Ishikawa (cell line): Measurements from ENCODE around the gene TCP11.

Experiments
- CEBPB ChIP-seq: IDR thresholded peaks from 2 replicates; pipeline ENCODE4 v1.6.1; 2012
- CREB1 ChIP-seq: IDR thresholded peaks from 2 replicates; pipeline ENCODE4 v1.6.1; 2012; ENCODE audit warnings: low read depth
- EGR1 ChIP-seq: IDR thresholded peaks from 2 replicates; pipeline ENCODE4 v1.6.1; 2012
- EP300 ChIP-seq: IDR thresholded peaks from 2 replicates; pipeline ENCODE4 v1.6.1; 2012; ENCODE audit warnings: borderline replicate concordance
- FOXM1 ChIP-seq: IDR thresholded peaks from 2 replicates; pipeline ENCODE4 v1.6.1; 2012; ENCODE audit warnings: low read depth, borderline replicate concordance
- NFIC ChIP-seq: IDR thresholded peaks from 2 replicates; pipeline ENCODE4 v1.6.1; 2012
- RAD21 ChIP-seq: IDR thresholded peaks from 2 replicates; pipeline ENCODE4 v1.6.1; 2012; ENCODE audit warnings: low read depth
- TAF1 ChIP-seq: IDR thresholded peaks from 2 replicates; pipeline ENCODE4 v1.6.1; 2012; ENCODE audit warnings: low read depth, mild to moderate bottlenecking
- TCF12 ChIP-seq: IDR thresholded peaks from 2 replicates; pipeline ENCODE4 v1.6.1; 2012; ENCODE audit warnings: low read depth
- TEAD4 ChIP-seq: IDR thresholded peaks from 2 replicates; pipeline ENCODE4 v1.6.1; 2012
- USF1 ChIP-seq: IDR thresholded peaks from 2 replicates; pipeline ENCODE4 v1.6.1; 2012
- YY1 ChIP-seq: IDR thresholded peaks from 2 replicates; pipeline ENCODE4 v1.6.1; 2012; ENCODE audit warnings: low read depth
- ZBTB7A ChIP-seq: IDR thresholded peaks from 2 replicates; pipeline ENCODE4 v1.6.1; 2012; ENCODE audit warnings: low read depth
- TF ChIP-seq, protein P1 (sequence below): IDR thresholded peaks from 2 replicates; pipeline ENCODE4 v1.6.1; 2012
- TF ChIP-seq, protein P2 (sequence below): IDR thresholded peaks from 2 replicates; pipeline ENCODE4 v1.6.1; 2012; ENCODE audit warnings: low read depth, mild to moderate bottlenecking

Gene TCP11

GRCh38 chr6:35165630-35166071 is 24.5 kb upstream of the TCP11 start:
- TF ChIP-seq EP300 (no peak), CEBPB (no peak)

- no peak for TF ChIP-seq NFIC
- TF ChIP-seq, protein P1, sequence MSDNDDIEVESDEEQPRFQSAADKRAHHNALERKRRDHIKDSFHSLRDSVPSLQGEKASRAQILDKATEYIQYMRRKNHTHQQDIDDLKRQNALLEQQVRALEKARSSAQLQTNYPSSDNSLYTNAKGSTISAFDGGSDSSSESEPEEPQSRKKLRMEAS, result no peak
- TF ChIP-seq TEAD4, result no peak
- TF ChIP-seq RAD21, result no peak
- no peak for TF ChIP-seq YY1
- TF ChIP-seq EGR1, result no peak
- TF ChIP-seq FOXM1, result no peak
- TF ChIP-seq, protein P2, sequence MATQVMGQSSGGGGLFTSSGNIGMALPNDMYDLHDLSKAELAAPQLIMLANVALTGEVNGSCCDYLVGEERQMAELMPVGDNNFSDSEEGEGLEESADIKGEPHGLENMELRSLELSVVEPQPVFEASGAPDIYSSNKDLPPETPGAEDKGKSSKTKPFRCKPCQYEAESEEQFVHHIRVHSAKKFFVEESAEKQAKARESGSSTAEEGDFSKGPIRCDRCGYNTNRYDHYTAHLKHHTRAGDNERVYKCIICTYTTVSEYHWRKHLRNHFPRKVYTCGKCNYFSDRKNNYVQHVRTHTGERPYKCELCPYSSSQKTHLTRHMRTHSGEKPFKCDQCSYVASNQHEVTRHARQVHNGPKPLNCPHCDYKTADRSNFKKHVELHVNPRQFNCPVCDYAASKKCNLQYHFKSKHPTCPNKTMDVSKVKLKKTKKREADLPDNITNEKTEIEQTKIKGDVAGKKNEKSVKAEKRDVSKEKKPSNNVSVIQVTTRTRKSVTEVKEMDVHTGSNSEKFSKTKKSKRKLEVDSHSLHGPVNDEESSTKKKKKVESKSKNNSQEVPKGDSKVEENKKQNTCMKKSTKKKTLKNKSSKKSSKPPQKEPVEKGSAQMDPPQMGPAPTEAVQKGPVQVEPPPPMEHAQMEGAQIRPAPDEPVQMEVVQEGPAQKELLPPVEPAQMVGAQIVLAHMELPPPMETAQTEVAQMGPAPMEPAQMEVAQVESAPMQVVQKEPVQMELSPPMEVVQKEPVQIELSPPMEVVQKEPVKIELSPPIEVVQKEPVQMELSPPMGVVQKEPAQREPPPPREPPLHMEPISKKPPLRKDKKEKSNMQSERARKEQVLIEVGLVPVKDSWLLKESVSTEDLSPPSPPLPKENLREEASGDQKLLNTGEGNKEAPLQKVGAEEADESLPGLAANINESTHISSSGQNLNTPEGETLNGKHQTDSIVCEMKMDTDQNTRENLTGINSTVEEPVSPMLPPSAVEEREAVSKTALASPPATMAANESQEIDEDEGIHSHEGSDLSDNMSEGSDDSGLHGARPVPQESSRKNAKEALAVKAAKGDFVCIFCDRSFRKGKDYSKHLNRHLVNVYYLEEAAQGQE, result no peak
These were observed 23.7 kb upstream of the TCP11 start for GRCh38 chr6:35164868-35165267.

GRCh38 chr6:35164277-35164676 is 23.1 kb upstream of the TCP11 start:
- TF ChIP-seq CEBPB, result no peak
- TF ChIP-seq, protein P1, result no peak
- no peak for TF ChIP-seq NFIC
- no peak for TF ChIP-seq USF1
- TF ChIP-seq TAF1, result no peak
- no peak for TF ChIP-seq TCF12

- TF ChIP-seq CREB1, result no peak
- TF ChIP-seq TEAD4, result no peak
- no peak for TF ChIP-seq TCF12
- TF ChIP-seq NFIC, result no peak
- TF ChIP-seq TAF1, result no peak
- TF ChIP-seq, protein P1, result no peak
- no peak for TF ChIP-seq EGR1
- TF ChIP-seq EP300, result no peak
- no peak for TF ChIP-seq USF1
These were observed 22.7 kb upstream of the TCP11 start for GRCh38 chr6:35163836-35164235.

DNA sequence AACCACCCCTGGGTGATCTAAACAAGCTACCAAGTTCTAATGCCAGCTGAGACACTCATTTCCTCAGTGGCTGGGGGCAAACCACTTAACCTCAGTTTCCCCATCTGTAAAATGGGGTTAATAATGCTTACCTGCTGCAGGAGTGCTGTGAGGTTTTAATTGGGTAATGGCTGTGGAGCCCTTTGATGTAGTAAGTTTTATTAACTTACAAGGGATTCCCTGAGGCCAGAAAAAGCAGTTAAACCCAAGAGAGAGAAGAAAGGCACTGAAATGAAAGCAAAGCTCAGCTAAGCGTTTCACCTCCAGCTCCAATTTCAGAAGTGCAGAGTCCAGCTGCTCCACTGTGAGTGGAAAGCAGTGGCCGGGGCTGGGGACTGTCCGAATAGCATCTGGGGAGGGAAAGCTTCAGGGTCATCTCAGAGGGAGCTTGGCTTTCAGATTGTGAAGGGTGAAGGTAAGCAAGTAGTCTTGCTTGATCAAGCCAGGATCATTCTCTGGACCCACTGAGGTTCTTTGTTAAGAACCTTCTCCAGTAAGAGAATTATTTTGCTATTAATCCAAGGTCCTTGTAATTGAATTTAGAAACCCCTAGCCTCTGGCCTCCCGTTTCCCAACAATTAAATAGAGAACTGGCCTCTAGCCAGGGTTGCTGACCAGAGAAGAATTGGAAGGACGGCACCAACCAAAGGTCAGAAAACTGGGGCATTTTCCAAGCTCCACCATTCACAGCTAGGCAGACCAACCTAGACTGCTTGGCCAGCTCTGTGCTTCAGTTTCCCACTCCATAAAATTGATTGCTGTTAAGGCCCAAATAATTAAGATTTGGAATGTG is 20.9 kb upstream of the TCP11 start:
- TF ChIP-seq CEBPB, result no peak
- TF ChIP-seq EGR1, result no peak
- TF ChIP-seq USF1, result no peak
- no peak for TF ChIP-seq ZBTB7A
- TF ChIP-seq, protein P2, result no peak
- no peak for TF ChIP-seq TEAD4
- no peak for TF ChIP-seq FOXM1
- TF ChIP-seq TCF12, result no peak
- no peak for TF ChIP-seq EP300
- no peak for TF ChIP-seq YY1
- TF ChIP-seq TAF1, result no peak
- TF ChIP-seq CREB1, result no peak
- TF ChIP-seq, protein P1, result no peak
- no peak for TF ChIP-seq RAD21
